ENCODE results near the gene MRPS6. TPM values are rescaled to one million over a fixed set of nuclear protein-coding genes. Genes with fewer than 3 reads are reported as not detected.

Gene MRPS6
- total and polyA plus RNA-seq, 4 donors, result 12.1 to 83.0 (median 17.0) TPM

DNA sequence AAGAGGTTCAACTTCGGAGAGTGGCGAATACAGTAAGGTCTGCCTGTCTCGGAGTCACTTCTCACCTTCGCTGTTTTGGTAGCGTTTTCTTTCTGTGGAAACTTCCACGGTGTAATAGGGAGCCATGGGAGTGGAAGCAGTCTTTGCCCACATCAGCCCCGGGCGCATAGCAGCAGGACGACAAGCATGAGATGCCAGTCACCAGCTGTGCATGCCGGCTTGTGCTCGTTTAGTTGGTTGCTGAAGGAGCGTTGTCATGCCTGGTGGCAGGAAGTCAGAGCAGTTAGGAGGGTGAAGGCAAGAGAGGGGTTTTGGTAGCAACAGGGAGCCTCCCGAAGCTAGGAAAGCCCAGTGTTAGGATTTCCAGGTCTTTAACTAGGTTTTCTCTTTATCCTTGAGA is 58.8 kb downstream of the MRPS6 start (continued):
- TF ChIP-seq YY1 (IDR thresholded peaks at IDR 0.05) (no peak), SP1 (IDR thresholded peaks at IDR 0.05) (no peak), FOXA2 (IDR thresholded peaks at IDR 0.05) (no peak), HNF4A (conservative IDR thresholded peaks at IDR 0.05) (no peak)
- TF ChIP-seq, protein P1, sequence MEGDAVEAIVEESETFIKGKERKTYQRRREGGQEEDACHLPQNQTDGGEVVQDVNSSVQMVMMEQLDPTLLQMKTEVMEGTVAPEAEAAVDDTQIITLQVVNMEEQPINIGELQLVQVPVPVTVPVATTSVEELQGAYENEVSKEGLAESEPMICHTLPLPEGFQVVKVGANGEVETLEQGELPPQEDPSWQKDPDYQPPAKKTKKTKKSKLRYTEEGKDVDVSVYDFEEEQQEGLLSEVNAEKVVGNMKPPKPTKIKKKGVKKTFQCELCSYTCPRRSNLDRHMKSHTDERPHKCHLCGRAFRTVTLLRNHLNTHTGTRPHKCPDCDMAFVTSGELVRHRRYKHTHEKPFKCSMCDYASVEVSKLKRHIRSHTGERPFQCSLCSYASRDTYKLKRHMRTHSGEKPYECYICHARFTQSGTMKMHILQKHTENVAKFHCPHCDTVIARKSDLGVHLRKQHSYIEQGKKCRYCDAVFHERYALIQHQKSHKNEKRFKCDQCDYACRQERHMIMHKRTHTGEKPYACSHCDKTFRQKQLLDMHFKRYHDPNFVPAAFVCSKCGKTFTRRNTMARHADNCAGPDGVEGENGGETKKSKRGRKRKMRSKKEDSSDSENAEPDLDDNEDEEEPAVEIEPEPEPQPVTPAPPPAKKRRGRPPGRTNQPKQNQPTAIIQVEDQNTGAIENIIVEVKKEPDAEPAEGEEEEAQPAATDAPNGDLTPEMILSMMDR (IDR thresholded peaks at IDR 0.05; ENCODE audit: low read depth, low read length, missing input control), result no peak

DNA sequence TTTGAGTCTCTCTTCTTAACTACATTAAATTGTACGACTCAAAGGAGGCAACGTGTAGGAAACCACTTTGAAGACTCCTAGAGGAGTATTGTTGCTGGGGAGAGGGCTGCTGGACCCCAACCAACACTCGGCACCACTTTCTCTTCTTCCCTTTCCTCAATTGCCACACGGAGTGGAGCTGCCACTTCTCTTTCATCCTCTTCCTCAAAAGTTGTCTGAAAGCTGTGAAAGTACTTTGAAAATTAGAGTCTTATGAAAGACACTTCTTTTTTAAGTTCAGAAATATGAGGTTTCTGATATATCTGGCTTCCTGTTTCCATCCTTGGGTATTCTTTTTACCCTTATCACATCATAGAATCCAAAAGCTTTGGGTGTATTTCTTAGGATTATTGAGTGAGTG is 59.5 kb downstream of the MRPS6 start:
- H3K27ac ChIP-seq (ENCODE audit: low read depth in 1 of 2, low read length in 2 of 2), result no peak overlapping the region

DNA sequence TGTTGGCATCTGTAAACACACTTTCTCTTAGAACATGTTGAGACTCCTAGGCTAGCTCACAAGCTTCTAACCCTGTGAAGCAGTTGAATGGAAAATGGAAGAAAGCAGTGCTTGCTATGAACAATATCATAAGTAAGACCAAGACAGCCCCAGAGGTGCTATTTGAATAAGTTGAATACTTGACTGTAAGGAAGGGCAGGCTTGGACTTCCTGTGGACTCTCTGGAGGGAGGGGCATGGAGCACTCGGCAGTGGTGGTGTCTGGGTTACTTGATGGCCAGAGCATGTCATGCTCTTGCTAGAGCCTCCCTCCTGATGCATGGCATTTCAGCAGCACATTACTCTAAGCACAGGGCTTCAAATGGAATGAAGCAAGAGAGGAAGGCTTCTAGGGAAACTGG is 60.0 kb downstream of the MRPS6 start:
- WGBS, result 78% methylated on average over 1 of the region's 1 CpG
- TF ChIP-seq HNF4G (IDR thresholded peaks at IDR 0.05) (no peak), FOXA2 (IDR thresholded peaks at IDR 0.05) (no peak)
- TF ChIP-seq, protein P2, sequence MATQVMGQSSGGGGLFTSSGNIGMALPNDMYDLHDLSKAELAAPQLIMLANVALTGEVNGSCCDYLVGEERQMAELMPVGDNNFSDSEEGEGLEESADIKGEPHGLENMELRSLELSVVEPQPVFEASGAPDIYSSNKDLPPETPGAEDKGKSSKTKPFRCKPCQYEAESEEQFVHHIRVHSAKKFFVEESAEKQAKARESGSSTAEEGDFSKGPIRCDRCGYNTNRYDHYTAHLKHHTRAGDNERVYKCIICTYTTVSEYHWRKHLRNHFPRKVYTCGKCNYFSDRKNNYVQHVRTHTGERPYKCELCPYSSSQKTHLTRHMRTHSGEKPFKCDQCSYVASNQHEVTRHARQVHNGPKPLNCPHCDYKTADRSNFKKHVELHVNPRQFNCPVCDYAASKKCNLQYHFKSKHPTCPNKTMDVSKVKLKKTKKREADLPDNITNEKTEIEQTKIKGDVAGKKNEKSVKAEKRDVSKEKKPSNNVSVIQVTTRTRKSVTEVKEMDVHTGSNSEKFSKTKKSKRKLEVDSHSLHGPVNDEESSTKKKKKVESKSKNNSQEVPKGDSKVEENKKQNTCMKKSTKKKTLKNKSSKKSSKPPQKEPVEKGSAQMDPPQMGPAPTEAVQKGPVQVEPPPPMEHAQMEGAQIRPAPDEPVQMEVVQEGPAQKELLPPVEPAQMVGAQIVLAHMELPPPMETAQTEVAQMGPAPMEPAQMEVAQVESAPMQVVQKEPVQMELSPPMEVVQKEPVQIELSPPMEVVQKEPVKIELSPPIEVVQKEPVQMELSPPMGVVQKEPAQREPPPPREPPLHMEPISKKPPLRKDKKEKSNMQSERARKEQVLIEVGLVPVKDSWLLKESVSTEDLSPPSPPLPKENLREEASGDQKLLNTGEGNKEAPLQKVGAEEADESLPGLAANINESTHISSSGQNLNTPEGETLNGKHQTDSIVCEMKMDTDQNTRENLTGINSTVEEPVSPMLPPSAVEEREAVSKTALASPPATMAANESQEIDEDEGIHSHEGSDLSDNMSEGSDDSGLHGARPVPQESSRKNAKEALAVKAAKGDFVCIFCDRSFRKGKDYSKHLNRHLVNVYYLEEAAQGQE (IDR thresholded peaks at IDR 0.05), result no peak
- TF ChIP-seq, protein P3, sequence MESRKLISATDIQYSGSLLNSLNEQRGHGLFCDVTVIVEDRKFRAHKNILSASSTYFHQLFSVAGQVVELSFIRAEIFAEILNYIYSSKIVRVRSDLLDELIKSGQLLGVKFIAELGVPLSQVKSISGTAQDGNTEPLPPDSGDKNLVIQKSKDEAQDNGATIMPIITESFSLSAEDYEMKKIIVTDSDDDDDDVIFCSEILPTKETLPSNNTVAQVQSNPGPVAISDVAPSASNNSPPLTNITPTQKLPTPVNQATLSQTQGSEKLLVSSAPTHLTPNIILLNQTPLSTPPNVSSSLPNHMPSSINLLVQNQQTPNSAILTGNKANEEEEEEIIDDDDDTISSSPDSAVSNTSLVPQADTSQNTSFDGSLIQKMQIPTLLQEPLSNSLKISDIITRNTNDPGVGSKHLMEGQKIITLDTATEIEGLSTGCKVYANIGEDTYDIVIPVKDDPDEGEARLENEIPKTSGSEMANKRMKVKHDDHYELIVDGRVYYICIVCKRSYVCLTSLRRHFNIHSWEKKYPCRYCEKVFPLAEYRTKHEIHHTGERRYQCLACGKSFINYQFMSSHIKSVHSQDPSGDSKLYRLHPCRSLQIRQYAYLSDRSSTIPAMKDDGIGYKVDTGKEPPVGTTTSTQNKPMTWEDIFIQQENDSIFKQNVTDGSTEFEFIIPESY (IDR thresholded peaks at IDR 0.05), result no peak
- TF ChIP-seq, protein P4, sequence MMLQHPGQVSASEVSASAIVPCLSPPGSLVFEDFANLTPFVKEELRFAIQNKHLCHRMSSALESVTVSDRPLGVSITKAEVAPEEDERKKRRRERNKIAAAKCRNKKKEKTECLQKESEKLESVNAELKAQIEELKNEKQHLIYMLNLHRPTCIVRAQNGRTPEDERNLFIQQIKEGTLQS (IDR thresholded peaks at IDR 0.05), result no peak
- Histone ChIP-seq H3K36me3 (ENCODE audit: control insufficient read depth in 4 of 4, insufficient read depth in 3 of 4, low read depth in 1 of 4, low read length in 3 of 4) (peaks cover 0 to 5% (median 2%) of the 10 kb centered on the region in 4 donors), H3K27me3 (ENCODE audit: control insufficient read depth in 4 of 4, insufficient read depth in 4 of 4, low read length in 3 of 4) (no peaks in the 10 kb centered on the region), H3K9me3 (ENCODE audit: control insufficient read depth in 4 of 4, low read length in 3 of 4) (no peaks in the 10 kb centered on the region), H3K4me1 (ENCODE audit: control insufficient read depth in 4 of 4, insufficient read depth in 4 of 4, low read length in 3 of 4) (peaks cover 0 to 11% (median 2%) of the 10 kb centered on the region in 4 donors), H3K4me3 (ENCODE audit: low read depth in 1 of 3, low read length in 3 of 3) (no peak overlapping the region), H3K9ac (ENCODE audit: low read depth in 1 of 2, low read length in 2 of 2) (no peak overlapping the region), H3K27ac (ENCODE audit: low read depth in 1 of 2, low read length in 2 of 2) (no peak overlapping the region)
- no peak for DNase-seq (ENCODE audit: low spot score)

More for the DNA sequence above, 59.5 kb downstream of the MRPS6 start:
- H3K9ac ChIP-seq (ENCODE audit: low read depth in 1 of 2, low read length in 2 of 2), result no peak overlapping the region
- WGBS, result 75% methylated on average over 4 of the region's 4 CpGs
- TF ChIP-seq SP1 (IDR thresholded peaks at IDR 0.05), result no peak
- H3K36me3 ChIP-seq (ENCODE audit: control insufficient read depth in 4 of 4, insufficient read depth in 3 of 4, low read depth in 1 of 4, low read length in 3 of 4), result peaks cover 0 to 5% (median 2%) of the 10 kb centered on the region in 4 donors
- no peak for DNase-seq (ENCODE audit: low spot score)
- no peaks in the 10 kb centered on the region for H3K9me3 ChIP-seq (ENCODE audit: control insufficient read depth in 4 of 4, low read length in 3 of 4)
- H3K4me1 ChIP-seq (ENCODE audit: control insufficient read depth in 4 of 4, insufficient read depth in 4 of 4, low read length in 3 of 4), result peaks cover 0 to 12% (median 2%) of the 10 kb centered on the region in 4 donors
- H3K27me3 ChIP-seq (ENCODE audit: control insufficient read depth in 4 of 4, insufficient read depth in 4 of 4, low read length in 3 of 4), result no peaks in the 10 kb centered on the region
- H3K4me3 ChIP-seq (ENCODE audit: low read depth in 1 of 3, low read length in 3 of 3), result no peak overlapping the region

Data from liver (tissue), 9 donors.